AG04450 (cell line): ENCODE data around the gene COL19A1. TPM values are rescaled to one million over a fixed set of nuclear protein-coding genes. Genes with fewer than 3 reads are reported as not detected.

ENCODE experiments used
- CTCF ChIA-PET: fragments of 300-600, 350-600 bp; formaldehyde crosslinking; extraction: SDS; loops from one replicate; lab custom pipeline; 2022; ENCODE audit warnings: antibody characterized with exemption, inconsistent platforms; lab: Charles Lee
- POLR2A ChIA-PET: fragments of 350-600 bp; formaldehyde crosslinking; extraction: SDS; loops from one replicate; lab custom pipeline; 2021; ENCODE audit warnings: antibody characterized with exemption, inconsistent platforms; lab: Yijun Ruan, JAX
- DNase-seq: peaks from one replicate; pipeline ENCODE4 v3.0.0-alpha.2; 2011; ENCODE audit warnings: low read depth, low spot score
- H3K27ac ChIP-seq: one replicate; pipeline ENCODE4 v1.5.1; 2012; ENCODE audit warnings: low read depth, low read length, control low read depth
- H3K27me3 ChIP-seq: one replicate; pipeline ENCODE4 v1.6.0; 2012; ENCODE audit warnings: low read length; ENCODE audit not compliant: control insufficient read depth, insufficient read depth
- H3K4me3 ChIP-seq: 2 replicates; pipeline ENCODE4 v1.5.1; 2011; ENCODE audit warnings: mild to moderate bottlenecking, low read depth, low read length, control low read depth
- H3K9me3 ChIP-seq: 2 replicates; pipeline ENCODE4 v1.5.1; 2012; ENCODE audit warnings: low read length; ENCODE audit not compliant: control insufficient read depth, insufficient read depth
- polyA plus RNA-seq: library from polyadenylated mRNA; depleted of rRNA; stranded (reverse); fragments of >200 nt; gene quantifications from 2 replicates; pipeline ENCODE4 v1.2.3, GENCODE V29; 2011
- TF ChIP-seq, protein P1 (sequence below): IDR thresholded peaks from 2 replicates; pipeline ENCODE4 v1.5.1; 2011; ENCODE audit warnings: low read depth, low read length, control low read depth, inconsistent platforms

The COL19A1 gene
- polyA plus RNA-seq, 1 experiment: 0.09 TPM

DNA sequence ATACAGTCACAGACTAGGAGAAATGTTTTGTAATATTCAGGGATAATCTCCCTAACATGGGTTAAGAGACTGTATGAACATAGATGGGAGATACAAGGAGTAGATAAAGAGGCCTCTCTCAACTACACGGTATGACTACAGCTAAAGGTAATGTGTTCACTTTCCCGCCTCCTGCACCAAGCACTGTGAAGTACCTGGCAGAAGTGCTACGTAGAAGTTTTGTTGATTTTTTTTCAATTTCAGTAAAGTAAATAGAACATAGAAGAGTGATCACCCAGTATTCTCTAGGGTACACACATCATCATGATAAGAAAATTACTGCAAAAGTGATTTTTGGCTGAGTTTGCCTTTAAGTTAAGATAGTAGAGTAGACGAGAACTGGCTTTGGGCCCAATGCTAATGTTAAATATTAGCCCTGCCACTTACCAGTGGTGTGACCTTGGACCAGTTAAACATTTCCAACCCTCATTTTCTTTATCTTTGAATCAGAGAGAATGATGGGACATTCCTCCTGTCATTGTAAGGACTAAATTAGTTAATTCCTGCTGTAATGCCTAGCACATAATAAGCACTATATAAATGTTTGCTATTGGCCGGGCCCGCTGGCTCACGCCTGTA is 253.0 kb downstream of the COL19A1 start:
- Histone ChIP-seq H3K27me3 (no peaks in the 10 kb centered on the region), H3K27ac (no peak overlapping the region), H3K9me3 (no peaks in the 10 kb centered on the region), H3K4me3 (no peak overlapping the region)
- TF ChIP-seq, protein P1, sequence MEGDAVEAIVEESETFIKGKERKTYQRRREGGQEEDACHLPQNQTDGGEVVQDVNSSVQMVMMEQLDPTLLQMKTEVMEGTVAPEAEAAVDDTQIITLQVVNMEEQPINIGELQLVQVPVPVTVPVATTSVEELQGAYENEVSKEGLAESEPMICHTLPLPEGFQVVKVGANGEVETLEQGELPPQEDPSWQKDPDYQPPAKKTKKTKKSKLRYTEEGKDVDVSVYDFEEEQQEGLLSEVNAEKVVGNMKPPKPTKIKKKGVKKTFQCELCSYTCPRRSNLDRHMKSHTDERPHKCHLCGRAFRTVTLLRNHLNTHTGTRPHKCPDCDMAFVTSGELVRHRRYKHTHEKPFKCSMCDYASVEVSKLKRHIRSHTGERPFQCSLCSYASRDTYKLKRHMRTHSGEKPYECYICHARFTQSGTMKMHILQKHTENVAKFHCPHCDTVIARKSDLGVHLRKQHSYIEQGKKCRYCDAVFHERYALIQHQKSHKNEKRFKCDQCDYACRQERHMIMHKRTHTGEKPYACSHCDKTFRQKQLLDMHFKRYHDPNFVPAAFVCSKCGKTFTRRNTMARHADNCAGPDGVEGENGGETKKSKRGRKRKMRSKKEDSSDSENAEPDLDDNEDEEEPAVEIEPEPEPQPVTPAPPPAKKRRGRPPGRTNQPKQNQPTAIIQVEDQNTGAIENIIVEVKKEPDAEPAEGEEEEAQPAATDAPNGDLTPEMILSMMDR: no peak
- DNase-seq: no peak
- CTCF ChIA-PET: no interaction called here
- POLR2A ChIA-PET: no interaction called here

DNA sequence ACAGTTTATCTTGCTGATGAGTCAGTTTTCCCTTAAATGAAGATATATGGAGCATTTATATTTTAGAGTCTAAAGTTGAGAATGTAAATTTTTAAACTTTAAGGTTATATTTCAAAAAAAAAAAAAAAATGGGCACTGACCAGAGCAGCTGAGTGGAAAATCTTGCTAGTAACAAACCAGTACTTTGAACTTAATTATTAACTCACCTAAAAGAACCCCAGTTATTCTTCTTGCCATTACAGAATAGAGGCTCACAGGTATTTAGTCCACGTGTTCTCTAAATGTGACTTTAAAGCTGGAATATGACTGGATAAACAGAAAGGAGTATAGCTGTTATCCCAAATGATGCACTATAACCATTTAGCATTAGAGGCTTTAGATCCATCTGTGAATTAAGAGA is 258.1 kb downstream of the COL19A1 start:
- Histone ChIP-seq H3K4me3 (no peak overlapping the region), H3K27ac (no peak overlapping the region), H3K9me3 (no peaks in the 10 kb centered on the region), H3K27me3 (no peaks in the 10 kb centered on the region)
- TF ChIP-seq, protein P1: no peak
- CTCF ChIA-PET: interaction anchor here (0.7 kb wide), 1 partner anchor 17 kb away, joined by 3 read pairs; no protein-coding TSS in a partner anchor
- no peak for DNase-seq
- POLR2A ChIA-PET: no interaction called here

DNA sequence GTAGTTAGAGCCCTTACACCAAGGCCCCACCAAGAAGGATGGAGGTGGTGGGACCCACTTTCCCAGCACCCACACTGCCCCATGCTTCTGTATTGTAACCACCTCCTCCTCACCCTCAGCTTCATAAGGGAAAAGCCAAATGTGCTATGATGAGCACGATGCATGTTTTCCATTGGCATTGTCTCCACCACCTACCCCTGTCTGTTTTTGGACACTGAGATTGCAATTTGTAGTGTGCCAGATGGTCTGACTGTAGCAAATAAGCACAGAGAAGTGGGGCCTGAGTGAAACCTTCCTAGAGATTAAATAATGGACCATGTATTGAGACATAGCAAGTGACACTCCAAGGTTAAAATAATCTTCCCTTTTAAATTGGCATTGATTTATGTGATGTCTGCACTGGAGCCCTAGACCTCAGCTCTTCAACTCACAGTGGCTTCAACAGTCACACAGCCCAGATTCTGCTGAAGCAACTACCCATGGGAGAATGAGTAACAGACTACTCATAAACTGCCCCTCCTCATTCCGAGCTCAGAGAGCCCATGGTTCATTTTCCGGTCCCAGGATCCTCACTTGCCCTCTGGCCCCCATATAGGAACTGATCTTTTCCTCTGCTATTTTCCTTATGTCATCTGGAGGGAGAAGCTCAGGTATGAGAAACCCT is 258.7 kb downstream of the COL19A1 start:
- ChIA-PET POLR2A (interaction anchor here (0.5 kb wide), 1 partner anchor 329 kb away, joined by 3 read pairs; no protein-coding TSS in a partner anchor), CTCF (interaction anchor here (0.7 to 1.0 kb wide), 2 partner anchors 17 kb away, joined by 3 read pairs; no protein-coding TSS in a partner anchor)
- H3K27me3 ChIP-seq: no peaks in the 10 kb centered on the region
- TF ChIP-seq, protein P1: no peak
- H3K4me3 ChIP-seq: no peak overlapping the region
- no peaks in the 10 kb centered on the region for H3K9me3 ChIP-seq
- H3K27ac ChIP-seq: no peak overlapping the region
- no peak for DNase-seq

DNA sequence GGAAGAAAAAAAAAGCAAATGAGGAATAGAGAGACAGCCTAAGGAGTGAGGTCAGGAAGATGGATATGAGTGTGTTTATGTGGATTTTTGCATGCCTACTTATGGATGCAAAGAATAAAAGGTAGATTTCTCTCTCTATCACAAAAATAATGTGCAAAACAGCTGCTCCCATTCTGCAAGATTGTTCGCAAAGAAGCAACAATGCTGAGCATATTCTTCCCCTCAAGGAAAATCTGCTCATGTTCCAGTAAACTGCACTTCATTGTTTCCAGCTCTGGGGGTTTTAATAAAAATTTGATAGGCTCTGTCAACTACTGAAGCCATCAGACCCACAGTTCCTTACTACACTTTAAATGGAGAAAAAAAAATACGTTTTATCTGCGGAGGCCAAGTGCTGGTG is 259.2 kb downstream of the COL19A1 start:
- Histone ChIP-seq H3K27ac (no peak overlapping the region), H3K27me3 (no peaks in the 10 kb centered on the region), H3K4me3 (no peak overlapping the region), H3K9me3 (no peaks in the 10 kb centered on the region)
- TF ChIP-seq, protein P1: no peak
- CTCF ChIA-PET: interaction anchor here (1.0 kb wide), 1 partner anchor 17 kb away, joined by 3 read pairs; no protein-coding TSS in a partner anchor
- POLR2A ChIA-PET: interaction anchor here (0.5 kb wide), 1 partner anchor 330 kb away, joined by 3 read pairs; no protein-coding TSS in a partner anchor
- no peak for DNase-seq

DNA sequence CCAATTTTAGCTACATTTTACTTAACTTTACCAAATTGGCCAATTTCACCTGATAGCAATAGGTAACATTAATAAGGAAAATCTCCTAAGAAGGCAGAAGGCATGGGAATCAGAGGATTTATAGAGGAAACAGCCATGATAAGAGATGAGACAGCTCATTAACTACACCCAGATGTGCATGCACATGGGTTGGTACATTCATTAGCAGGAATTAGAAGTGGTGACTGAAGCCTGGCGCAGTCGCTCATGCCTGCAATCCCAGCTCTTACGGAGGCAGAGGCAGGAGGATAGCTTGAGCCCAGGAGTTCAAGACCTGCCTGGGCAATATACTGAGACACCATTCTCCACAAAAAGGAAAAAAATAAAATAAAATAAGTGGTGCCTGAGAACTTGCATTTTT is 263.0 kb downstream of the COL19A1 start:
- POLR2A ChIA-PET: no interaction called here

More for the DNA sequence above, 263.0 kb downstream of the COL19A1 start:
- CTCF ChIA-PET: no interaction called here
- Histone ChIP-seq H3K27ac (no peak overlapping the region), H3K4me3 (no peak overlapping the region), H3K27me3 (no peaks in the 10 kb centered on the region), H3K9me3 (no peaks in the 10 kb centered on the region)
- DNase-seq: no peak
- TF ChIP-seq, protein P1: no peak
